HG02571 (cell line): ENCODE results near the gene MS4A10.

Experiments used
- ATAC-seq: cut with Tn5 transposase; IDR thresholded peaks from one replicate; pipeline ENCODE4 v1.9.1; 2021; ENCODE audit warnings: mild to moderate bottlenecking, moderate library complexity; ENCODE audit not compliant: unreplicated experiment

Gene MS4A10

DNA sequence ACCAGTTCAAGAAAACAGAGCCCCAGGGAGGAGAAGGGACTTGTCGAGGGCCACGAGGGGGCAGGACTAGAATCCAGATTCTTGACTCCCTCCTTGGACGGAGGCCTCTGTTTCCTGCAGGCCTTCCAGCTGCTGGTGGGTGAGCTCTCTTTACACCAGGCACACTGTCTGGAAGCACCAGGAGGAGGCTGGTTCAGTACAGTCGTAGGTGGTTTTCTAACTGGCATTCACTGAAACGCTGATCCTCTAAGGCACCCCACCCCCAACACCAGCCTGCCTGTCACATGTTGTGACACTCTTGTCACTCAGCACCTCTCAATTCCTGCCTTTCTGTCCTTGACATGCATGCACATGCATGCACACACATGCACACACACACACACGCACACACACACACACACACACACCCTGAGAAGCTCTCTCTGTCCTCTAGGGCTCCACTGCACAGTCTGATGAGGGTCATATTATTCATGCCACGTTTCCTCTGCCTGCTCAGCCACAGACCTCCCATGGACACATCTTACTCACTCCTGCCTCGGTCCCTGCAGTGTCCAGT lies 751 bp downstream of the MS4A10 start:
- ATAC-seq, result no peak

DNA sequence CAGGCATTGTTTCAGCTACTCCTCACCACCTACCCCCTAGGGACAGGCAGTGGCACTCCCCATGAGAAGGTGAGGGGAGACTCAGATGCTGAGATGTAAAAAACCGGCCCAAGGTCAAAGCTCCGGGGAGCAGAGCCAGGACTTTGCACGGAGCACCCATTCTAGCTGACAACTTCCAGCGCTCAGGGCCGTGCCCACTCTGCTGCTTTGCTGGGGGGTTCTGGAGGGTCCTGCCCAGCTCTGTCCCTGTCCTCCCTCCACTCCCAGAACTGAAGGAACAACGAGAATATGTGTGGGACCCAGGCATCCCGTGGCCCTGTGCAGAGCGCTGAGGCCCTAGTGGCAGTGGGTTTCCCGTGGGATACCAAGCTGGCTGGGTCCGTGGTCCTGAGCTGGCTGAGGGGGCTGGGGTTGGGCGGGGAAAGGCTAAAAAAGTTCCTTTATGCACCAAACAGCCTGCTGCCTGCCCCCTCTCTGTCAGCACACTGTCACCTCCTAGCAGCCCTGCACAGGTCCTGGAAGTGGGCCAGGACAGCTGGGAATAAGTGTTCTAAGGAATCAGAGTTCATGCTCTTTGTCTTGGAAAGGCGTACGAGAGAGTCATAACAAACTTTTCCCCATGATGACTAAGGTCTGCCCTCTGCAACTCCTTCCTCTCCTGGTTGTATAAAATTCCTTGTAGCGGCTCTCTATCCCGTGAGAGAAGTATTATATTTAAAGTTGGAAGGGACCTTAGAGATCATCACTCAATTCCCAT lies 1.9 kb downstream of the MS4A10 start:
- no peak for ATAC-seq

DNA sequence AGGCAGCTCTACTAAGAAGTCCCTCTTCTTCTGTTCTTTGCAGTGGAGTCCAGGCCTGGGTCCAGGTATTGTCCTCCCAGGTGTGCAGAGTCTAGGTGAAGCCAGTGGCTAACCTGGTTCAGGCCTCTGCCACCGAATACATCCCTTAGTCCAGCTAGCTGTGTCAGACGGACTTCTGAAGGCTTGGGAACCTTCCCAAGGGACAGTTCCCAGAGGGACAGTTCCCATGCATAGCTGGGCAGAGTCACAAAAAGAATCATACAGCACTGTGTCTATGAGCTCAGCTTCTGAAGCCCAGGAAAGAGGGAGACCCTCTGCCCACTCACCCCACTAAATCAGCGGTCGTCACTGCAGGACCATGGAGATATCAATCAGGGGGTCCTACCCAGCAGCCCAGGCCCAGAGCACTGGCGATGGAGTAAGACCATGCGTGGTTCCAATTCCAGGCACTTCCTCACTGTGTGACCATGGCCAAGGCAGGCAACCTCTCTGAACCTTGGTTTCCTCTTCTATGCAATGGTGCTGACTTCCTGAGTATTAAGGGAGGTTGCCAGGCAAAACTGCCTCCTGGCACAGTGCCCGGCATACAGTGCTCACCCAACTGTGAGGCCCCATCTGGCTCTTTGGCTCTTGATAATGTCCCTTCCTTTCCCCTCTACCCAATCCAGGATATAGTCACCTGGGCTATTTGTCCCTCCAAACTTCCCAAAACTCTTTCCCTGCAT lies 3.4 kb downstream of the MS4A10 start:
- ATAC-seq, result no peak

DNA sequence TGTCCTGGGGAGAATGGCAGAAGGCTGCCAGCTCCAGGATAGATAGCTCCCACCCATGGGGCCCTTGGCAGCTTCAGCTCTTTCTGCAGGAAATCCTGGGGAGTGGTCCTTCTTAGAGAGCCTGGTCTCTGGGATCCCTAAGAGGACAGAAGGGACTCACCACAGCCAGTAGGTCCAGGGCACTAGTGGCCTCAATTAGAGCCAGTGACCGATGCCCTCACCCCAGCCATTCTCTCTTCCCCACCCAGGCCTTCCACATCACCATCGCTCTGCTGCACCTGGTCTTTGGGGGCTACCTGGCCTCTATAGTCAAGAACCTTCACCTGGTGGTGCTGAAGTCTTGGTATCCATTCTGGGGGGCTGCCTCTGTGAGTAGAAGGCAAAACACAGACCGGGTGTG lies 5.6 kb downstream of the MS4A10 start:
- ATAC-seq, result no peak

DNA sequence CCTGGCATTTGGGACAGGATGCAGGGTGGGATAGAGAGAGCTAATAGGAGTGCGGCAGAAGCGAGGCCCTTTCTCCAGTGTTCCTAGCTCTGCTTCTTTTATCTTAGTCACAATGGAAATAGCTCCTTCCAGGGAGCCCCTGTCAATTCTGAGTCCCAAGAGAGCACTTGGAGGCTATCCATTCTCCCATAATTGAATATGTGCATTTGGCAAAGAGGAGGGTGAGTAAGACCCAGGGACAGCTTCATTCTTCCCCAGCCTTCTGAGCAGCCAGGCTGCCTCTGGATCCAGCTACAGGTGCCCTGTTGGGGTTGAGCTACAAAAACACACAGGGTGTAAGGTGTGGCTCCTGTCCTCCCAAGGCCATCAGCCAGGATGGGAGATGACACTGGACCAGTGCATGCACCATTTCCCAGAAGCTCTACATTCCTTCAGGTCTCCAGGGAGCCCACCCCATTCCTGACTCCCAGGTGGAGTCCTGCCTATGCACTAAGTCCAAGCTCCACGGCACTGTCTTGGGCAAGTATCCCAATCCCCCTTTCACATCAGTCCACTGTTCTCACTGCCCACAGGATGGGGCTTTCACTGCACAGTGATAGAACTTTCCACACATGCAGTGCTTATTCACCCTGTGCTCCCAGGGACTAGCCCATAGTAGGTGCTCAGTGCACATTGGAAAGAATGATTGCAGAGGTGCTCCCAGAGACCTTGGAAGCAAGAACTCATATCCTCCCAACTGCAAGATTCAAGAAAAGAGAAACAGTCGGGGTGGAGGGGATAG lies 6.2 kb downstream of the MS4A10 start:
- ATAC-seq, result no peak

DNA sequence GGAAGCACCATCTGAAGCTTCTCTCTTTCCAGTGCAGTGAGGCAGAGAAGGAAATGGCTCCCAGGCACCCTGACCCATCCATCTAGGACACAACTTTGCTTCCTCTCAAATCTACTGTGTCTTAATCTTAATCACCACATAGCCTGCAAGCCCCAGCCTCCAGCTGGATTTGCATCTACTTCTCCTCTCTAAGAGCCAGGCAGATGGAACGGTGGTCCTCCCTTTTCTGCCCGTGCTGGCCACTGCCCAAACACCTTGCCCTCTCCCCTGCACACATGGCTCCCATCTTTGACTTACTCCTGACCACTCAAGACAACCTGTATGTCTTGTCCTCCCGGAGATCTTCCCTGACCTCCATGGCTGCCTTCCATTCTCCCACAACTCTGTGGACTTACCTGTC lies 7.4 kb downstream of the MS4A10 start:
- ATAC-seq, result no peak

DNA sequence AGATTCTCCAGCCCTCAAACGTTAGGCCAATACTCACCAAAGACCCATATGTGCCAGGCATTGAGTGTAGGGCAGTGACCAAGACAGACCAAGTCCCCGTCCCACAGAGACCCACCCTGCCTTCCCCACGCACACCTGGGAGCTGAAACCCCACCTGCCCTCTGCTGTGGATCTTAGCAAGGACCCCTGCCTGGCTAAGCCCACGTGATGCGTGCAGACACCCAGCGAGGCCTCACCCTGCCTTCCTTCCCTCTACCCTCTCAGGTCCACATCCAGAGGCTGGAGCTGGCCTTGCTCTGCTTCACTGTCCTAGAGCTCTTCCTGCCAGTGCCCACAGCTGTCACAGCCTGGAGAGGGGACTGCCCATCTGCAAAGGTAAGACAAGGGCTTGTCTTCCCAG lies 10.2 kb downstream of the MS4A10 start:
- no peak for ATAC-seq

DNA sequence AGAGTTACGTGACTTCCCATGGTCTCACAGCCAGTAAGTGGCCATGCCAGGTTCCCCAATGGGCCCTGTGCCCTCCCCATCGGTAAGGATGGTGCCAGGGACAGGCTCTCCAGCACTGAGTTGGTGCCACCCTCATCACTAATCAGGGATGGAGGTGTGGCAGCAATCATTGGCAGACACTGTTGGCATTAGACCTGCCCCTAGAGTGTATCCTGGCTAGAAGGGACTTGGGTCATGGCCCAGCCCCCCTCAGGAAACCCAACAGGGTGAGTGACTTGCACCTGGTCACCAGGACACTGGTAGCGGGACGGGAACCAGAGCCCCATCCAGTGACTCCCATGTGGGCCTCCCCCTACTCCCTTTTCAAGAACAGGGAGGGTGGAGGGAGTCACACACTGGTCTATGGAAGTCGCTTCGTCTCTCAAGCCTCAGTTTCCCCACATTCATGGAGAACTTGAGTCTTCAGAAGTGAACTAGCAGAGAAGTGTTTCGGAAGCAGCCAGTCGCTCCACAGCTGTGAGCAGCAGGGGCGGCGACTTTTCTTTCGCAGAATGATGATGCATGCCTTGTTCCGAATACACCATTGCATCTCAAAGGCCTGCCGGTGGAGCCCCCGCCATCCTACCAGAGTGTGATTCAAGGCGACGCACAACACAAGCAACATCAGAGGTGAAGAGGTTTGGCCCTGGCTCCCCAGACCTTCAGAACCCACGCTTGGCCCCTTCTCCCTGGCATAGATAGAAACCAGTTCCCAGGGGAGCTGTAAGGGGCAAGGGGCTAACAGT lies 12.9 kb downstream of the MS4A10 start:
- ATAC-seq, result no peak

DNA sequence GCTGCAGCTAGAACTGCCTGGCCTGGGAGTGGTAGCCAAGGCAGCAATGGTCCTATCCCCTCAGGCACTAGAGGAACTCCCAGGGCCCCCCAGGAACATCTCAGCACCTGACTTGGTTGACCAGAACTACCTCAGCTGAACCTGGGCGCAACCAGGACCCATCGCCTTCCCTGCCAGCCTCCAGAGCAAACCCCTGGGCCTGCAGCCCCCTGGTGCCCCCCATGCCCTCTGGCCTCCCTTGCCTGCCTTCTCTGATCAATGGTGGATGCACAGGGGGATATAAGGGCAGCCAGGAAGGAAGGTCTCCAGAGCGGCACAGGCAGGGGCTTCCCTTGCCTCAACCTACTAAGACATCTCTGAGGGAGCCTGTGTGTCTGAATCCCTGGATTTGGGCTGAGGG lies 13.5 kb downstream of the MS4A10 start:
- ATAC-seq, result no peak

DNA sequence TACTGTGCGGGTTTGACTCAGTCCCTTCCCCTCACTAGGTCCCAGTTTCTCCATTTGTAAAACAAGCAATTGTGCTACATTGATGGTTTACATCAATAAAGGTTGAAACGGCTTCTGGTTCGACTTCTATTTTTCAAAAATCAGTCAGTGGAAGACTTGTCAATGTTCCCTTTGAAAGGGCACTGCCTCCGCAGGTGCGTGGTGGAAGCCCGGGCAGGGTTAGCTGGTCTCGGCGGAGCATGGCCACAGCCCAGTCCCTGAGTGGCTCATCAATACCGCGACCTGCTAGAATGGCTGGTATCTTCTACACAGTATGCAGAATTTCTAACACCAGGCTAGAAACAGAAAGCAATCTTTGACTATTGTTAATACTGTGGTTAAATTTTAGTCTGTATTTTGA lies 16.1 kb downstream of the MS4A10 start:
- ATAC-seq, result no peak

DNA sequence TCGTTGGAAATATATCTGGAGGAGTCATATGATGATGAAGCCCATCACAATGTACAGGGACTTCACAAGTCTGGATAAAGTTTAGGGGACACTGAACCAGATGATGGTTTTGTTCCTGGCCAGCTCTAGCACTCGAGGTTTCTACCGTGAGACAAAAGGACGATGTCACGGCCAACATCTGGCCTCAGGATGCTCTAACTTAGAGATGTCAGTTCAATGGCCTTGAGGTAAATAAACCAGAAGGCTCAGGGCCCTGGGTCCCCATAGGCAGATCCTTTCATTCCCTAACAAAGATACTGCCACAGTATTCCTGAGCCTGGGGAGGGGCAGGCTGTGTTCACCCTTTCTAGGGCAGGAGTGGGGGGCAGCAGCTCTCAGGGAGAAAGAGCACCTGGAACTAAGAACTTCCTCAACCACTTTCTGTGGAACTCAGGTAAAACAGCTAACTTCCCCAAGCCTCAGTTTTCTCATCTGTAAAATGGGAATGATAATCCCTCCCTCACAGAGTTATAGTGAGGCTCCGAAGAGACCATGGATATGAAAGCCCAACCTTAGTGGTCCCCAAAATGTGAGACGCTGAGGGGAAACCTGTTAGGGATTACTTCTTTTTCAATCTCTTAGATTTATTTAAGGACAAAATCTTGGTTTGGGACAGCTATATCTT lies 18.3 kb downstream of the MS4A10 start:
- no peak for ATAC-seq

DNA sequence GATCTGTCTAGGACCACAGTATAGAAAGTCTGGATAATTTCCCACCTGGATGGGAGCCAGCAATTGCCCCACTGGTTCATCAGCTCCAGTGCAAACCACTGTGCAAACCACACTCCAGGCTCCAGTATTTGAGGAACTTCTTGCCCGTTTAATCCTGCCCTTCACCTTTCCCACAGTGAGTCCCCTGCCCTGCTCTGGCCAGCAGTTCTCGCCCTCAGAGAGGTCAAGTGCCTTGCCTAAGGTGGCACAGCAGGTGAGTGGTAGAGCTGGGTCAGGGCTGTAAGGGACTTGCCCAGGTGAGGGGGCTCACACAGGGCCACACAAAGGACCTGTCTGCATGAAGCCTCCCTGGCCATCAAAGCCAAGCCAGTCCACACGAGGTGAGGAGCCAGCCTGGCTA lies 24.1 kb downstream of the MS4A10 start:
- no peak for ATAC-seq

DNA sequence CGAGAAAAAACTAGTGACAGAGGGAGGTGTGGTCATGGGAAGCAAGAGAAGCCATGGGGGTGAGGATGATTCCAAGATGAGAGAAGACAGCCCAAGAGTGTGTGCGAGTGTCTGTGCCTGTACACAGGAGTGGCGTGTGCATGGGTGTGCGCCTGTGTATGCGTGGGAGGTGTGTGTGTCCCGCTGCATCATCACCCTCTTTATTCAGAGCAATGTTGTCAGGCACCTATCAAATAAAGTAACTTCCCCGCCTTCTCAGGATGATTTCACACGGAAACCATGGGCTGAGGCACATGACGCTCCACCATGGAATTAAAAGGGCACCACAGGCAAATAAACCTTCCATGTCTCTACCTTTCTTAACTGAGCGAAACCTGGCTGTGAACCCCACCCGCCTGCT lies 24.6 kb downstream of the MS4A10 start:
- ATAC-seq, result no peak

DNA sequence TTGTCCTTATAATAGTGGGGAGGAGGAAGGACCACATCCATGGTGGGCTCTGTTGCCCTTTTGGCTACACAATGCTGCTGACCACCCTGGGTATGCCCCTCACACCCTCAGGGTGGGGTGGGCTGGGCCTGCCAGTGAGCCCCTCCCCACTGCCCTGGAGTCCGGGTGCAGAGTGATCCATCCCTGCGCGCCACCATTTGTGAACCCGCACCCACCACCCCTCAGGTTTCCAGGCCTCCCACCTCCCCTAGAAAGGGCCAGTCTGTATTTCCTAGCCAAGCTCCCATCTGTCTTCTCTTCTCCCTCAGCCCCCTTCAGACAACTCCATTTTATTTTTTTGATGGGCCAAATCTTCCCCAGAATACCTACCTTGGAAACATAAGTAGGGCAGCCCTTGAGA lies 25.0 kb downstream of the MS4A10 start:
- no peak for ATAC-seq

DNA sequence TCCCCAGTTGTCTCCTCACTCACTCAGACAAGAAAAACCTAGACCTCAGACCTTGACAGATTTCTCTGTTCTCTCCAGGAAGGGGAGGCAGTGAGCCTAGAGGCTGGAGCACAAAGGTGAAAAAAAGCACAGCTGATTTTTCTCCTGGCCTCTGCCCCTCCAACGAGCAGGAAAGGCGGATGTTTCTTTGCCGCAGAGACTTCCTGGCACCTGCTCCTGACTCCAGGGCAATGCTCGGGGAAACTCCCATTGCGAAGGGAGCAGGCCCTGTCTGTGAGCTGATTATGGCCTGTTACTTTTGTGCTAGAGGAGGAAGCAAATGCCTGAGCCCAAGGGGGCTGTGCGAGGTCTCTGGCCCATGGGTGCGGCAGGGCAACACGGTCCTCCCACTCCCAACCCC lies 25.4 kb downstream of the MS4A10 start:
- no peak for ATAC-seq

DNA sequence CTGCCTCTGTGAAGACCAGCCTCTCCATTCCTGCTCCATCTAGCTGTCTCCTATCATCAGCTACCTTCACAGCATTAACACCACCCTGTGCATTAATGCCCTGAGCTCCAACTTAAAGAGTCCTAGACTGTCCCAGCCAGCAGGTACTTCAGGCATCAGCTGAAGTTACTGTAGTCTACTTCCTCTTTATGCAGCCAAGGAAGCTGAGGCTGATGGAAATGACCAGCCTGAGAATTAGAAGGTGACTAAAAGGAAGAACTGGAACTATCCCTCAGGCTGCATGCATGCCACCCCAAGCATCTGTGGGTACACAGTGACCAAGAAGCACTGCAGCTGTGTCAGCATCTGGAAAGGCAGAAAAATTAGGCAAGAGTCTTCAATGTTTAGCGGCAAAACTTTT lies 28.2 kb downstream of the MS4A10 start:
- ATAC-seq, result no peak

DNA sequence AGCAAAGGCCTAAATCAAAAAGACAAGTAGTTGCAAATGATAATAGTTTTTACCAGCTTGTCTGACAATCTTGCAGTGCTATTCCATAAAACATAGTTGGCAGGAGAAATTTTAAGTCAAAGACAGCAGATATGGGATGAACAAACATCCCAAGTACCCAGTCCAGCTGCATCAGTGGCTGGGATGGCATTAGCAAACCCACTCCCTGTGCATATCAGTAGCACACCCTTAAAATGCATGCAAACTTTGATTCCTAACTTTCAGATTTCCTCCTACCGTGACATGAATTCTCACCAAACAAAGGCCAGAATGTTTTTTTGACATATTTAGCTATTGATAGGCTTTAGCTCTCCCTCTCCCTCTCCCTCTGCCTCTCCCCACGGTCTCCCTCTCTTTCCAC lies 29.0 kb downstream of the MS4A10 start:
- ATAC-seq, result no peak

DNA sequence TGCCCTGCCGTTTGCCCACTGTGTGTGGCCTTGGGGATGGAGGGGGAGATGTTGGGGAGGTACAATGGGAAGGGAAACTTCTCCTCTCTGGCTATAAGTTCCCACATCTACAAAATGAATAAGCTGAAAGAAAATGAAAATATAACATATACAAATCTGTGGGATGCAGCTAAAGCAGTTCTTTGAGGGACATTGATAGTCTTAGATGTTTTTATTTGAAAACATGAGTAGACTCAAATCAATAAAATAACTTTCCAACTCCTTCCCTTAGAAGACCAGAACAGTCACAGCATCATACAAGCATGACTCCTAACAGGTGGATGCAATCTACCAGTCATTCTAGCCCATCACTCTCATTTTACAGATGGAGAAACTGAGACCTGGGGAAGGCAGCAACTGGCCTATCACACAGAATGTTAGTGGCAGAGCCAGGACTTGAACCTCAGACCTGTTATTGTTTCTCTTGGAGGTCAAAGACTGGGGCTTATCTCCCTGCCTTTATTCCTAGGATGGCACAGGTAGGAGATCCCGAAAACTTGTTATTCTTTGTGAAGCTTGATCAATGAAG lies 31.5 kb downstream of the MS4A10 start:
- no peak for ATAC-seq

DNA sequence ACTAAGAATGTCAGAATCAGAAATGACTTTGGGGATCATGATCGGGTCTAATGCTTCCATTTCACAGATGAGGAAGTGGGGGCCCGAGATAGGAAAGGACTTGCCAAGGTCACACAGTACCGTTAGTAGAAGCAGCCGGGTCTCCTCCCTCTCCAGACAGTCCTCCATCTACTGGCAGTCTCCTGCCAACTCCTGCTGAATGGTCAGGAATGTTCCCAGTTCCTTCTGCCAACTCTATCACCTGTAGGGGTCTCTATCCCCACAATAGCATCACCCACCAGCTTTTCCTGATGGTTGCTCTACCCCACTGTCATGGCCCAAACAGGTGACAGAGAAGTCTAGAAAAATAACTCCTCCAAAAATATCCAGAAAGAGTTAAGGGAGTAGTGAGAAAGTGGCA lies 32.9 kb downstream of the MS4A10 start:
- ATAC-seq, result no peak
